Mesothelial cell of epicardium (in vitro differentiated cells): Measurements from ENCODE around the gene LMBR1. TPM values are rescaled to one million over a fixed set of nuclear protein-coding genes. Genes with fewer than 3 reads are reported as not detected.
A peak's percentile ranks its signal among the peaks of the same experiment; 100 is the strongest.

Experiments used
- DNase-seq, 2 experiments: peaks; one replicate each; pipeline ENCODE4 v3.0.0; 2021; ENCODE audit warnings: low spot score in 2 of 2; ENCODE audit not compliant: unreplicated experiment in 2 of 2
- H3K27ac Mint-ChIP-seq: 2 replicates; pipeline ENCODE4 v1.8.0; 2021; ENCODE audit warnings: mixed read lengths
- H3K27me3 Mint-ChIP-seq: 2 replicates; pipeline ENCODE4 v1.8.0; 2021; ENCODE audit warnings: low read depth, mixed read lengths
- H3K36me3 Mint-ChIP-seq: 2 replicates; pipeline ENCODE4 v1.8.0; 2021; ENCODE audit warnings: mixed read lengths
- H3K4me1 Mint-ChIP-seq: 2 replicates; pipeline ENCODE4 v1.8.0; 2021; ENCODE audit warnings: mixed read lengths
- H3K4me3 Mint-ChIP-seq: 2 replicates; pipeline ENCODE4 v1.8.0; 2021; ENCODE audit warnings: mild to moderate bottlenecking, moderate library complexity, mixed read lengths
- H3K9me3 Mint-ChIP-seq: 2 replicates; pipeline ENCODE4 v1.8.0; 2021; ENCODE audit warnings: mixed read lengths
- CTCF ChIP-seq: fragments of 200-600 bp; sonication (generic); IDR thresholded peaks from one replicate; pipeline ENCODE4 v1.5.0; 2021; ENCODE audit warnings: antibody characterized with exemption; ENCODE audit not compliant: unreplicated experiment
- total RNA-seq: library from RNA; stranded (reverse); gene quantifications from 3 replicates; pipeline ENCODE4 v1.2.1, GENCODE V29; 2021

Gene LMBR1
- total RNA-seq, 1 donor from 2014 or later = 69.3 TPM

GRCh38 chr7:156665101-156665500, 227.9 kb downstream of the LMBR1 start:
- peaks cover 3% of the 10 kb centered on the region for H3K36me3 Mint-ChIP-seq
- no peak for DNase-seq
- peak overlapping the region; percentile 93 for H3K27ac Mint-ChIP-seq
- TF ChIP-seq CTCF = no peak
- no peak overlapping the region for H3K4me3 Mint-ChIP-seq
- no peaks in the 10 kb centered on the region for H3K27me3 Mint-ChIP-seq
- no peaks in the 10 kb centered on the region for H3K9me3 Mint-ChIP-seq
- peaks cover 39% of the 10 kb centered on the region for H3K4me1 Mint-ChIP-seq

GRCh38 chr7:156662277-156662676, 230.7 kb downstream of the LMBR1 start:
- H3K27ac Mint-ChIP-seq = no peak overlapping the region
- no peaks in the 10 kb centered on the region for H3K9me3 Mint-ChIP-seq

GRCh38 chr7:156661637-156662036, 231.3 kb downstream of the LMBR1 start:
- Mint-ChIP-seq H3K4me3 (no peak overlapping the region), H3K4me1 (peaks cover 38% of the 10 kb centered on the region), H3K9me3 (no peaks in the 10 kb centered on the region), H3K27me3 (no peaks in the 10 kb centered on the region), H3K27ac (no peak overlapping the region), H3K36me3 (no peaks in the 10 kb centered on the region)
- DNase-seq = no peak
- no peak for TF ChIP-seq CTCF

More at GRCh38 chr7:156662277-156662676, 230.7 kb downstream of the LMBR1 start:
- no peak for DNase-seq
- Mint-ChIP-seq H3K4me1 (peaks cover 40% of the 10 kb centered on the region), H3K27me3 (no peaks in the 10 kb centered on the region), H3K36me3 (no peaks in the 10 kb centered on the region), H3K4me3 (no peak overlapping the region)
- no peak for TF ChIP-seq CTCF

- Mint-ChIP-seq H3K36me3 (no peaks in the 10 kb centered on the region), H3K4me1 (peaks cover 24% of the 10 kb centered on the region), H3K27me3 (no peaks in the 10 kb centered on the region), H3K9me3 (no peaks in the 10 kb centered on the region), H3K27ac (no peak overlapping the region), H3K4me3 (no peak overlapping the region)
- DNase-seq = no peak
- no peak for TF ChIP-seq CTCF
Measured at GRCh38 chr7:156659961-156660360, 233.0 kb downstream of the LMBR1 start.

- Mint-ChIP-seq H3K27me3 (no peaks in the 10 kb centered on the region), H3K27ac (no peak overlapping the region), H3K4me3 (no peak overlapping the region), H3K36me3 (no peaks in the 10 kb centered on the region), H3K9me3 (no peaks in the 10 kb centered on the region), H3K4me1 (peaks cover 23% of the 10 kb centered on the region)
- TF ChIP-seq CTCF = no peak
- DNase-seq = no peak
Measured at GRCh38 chr7:156659203-156659602, 233.8 kb downstream of the LMBR1 start.

- H3K36me3 Mint-ChIP-seq = no peaks in the 10 kb centered on the region
- TF ChIP-seq CTCF = no peak
- no peaks in the 10 kb centered on the region for H3K27me3 Mint-ChIP-seq
- no peak for DNase-seq
- peaks cover 16% of the 10 kb centered on the region for H3K4me1 Mint-ChIP-seq
- no peak overlapping the region for H3K27ac Mint-ChIP-seq
- H3K9me3 Mint-ChIP-seq = no peaks in the 10 kb centered on the region
- no peak overlapping the region for H3K4me3 Mint-ChIP-seq
Measured at GRCh38 chr7:156657681-156658080, 235.3 kb downstream of the LMBR1 start.
